ENCODE results near the gene HAGH.

GRCh38 chr16:1830213-1830612 lies 3.6 kb upstream of the HAGH start:
- TF ChIP-seq CTCF (IDR thresholded peaks at IDR 0.05; ENCODE audit: insufficient read depth, low read depth, low read length) (no peak), EZH2 (IDR thresholded peaks at IDR 0.05; ENCODE audit: insufficient read depth, low read length) (no peak)
